GF-D8 (cell line): Measurements from ENCODE around the gene CACFD1.

Experiments used
- DNase-seq: peaks from one replicate; lab custom pipeline; 2025; lab: John Stamatoyannopoulos, UW

CACFD1 gene

DNA sequence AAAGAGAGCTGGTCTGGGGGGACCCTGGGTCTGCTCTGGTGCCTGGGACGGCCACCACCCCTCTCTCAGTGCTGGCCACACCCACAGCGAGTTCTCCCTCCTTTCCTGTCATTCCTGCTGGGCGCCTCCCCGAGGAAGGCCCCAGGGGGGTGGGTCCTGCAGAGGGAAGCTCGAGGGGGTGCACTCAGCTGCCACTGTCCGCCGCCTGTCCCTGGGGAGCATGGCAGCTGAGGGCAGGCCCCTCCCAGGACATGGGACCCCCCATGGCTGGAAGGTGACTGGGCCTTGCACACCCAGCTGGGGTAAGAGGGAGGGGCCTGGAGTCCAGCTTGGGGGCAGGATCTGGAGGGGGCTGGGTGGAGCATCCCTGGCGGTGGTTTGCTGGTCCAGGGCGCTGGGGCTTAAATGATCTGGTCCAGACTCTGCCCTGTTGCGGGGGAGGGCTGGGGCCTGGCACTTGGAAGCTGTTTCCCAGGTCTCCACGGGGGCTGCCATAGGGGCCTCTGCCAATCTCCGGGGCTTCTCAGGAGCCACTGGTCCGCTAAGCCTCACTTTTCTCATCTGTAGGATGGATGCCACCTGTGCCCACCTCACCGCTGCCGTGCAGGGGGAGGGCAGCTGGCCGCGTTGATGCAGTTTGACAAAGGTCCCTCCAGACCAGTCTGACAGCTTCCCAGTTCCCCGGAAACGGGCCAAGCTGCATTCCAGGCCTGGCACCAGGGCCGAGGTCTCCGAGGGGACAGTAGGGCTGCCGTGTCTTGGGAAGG, 25.1 kb downstream of the CACFD1 start:
- DNase-seq: no peak

DNA sequence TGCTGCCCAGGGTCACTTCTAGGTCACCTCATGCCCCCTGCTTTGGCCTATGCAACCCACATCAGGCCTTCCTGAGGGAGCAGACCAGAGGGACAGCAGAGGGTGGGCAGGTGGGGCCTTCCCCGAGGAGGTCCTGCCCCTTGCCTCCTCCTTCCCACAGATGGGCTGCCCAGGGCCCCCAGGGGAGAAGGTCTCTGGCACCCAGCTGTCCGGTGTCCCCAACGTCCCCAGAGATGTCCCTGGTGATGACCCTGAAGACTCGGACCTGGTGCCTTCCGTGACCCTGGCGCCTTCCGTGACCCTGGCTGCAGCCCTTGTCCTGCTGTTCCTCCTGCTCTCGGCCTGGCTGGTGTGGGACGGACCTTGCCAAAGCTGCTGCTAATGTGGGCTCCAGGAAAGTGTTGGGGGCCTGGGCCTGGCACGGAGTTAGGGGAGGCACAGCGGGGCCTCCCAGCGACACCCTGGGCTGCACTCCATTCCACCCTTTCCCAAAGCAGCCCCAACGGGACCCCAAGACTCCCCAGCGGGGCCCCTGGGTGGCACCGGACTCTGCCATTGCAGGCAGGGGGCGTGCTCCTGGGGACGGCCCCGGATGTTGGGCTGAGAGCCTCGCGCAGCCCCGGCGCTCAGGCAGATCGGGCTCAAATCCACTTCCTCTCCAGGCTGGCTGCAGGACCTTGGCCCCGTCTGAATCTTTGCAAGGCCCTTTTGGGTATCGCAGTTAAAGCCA, 25.9 kb downstream of the CACFD1 start:
- no peak for DNase-seq

GRCh38 chr9:133487331-133487725, 27.6 kb downstream of the CACFD1 start:
- no peak for DNase-seq

GRCh38 chr9:133488686-133489252, 29.0 kb downstream of the CACFD1 start:
- no peak for DNase-seq

- no peak for DNase-seq
Measured at GRCh38 chr9:133489253-133490190, 29.7 kb downstream of the CACFD1 start.

DNA sequence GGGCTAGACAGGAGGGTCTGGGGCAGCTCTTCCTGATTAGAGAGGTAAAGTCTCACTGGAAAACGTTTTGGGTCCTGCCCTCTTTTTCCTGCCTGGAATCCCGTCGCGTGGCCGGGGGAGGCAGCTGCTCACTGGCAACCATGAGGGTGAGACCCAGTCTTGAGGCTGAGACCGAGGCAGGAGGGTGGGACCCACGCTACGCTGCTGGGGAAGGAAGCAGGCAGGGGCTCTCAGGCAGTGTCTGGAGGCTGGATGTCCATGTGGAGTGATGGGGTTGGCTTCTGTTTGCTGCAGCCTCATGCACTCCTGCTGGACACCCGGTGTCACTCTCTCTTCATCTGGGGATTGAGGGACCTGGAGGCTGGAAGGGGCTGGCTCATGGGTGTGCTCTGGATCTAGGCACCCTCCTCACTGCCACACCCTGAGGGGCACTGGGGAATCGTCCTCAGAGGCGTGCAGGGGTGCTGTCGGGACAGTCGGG, 30.5 kb downstream of the CACFD1 start:
- no peak for DNase-seq

DNA sequence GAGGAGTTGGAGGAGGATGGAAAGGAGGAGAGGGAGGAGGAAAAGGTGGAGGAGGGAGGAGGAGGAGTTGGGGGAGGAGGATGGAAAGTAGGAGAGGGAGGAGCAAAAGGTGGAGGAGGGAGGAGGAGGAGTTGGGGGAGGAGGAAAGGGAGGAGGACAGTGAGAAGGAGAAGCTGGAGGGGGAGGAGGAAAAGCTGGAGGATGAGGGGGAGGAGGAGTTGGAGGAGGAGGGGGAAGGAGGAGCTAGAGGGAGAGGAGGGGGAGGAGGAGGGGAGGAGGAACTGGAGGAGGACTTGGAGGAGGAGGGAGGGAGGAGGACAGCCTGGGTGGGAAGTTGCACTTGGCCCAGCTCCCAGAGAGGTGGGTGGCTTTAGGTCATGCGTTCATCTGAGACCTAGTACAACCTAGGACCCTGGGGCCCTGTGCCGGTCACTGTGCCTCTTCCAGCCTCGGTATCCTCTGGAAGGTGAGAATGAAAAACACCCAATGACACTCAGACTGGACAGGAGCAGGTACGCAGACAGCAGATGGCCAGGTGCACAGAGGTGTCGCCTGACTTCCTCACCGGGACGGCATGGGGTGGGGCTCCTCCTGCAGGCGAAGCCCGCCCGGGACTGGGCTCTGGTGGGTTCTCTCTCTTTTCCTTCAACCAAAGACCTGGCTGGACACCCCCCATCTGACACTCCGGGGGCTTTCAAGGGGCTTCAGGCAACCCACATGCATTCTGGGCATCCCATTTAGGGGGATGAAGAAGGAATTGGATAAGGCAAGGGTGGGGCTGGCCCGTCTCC, 31.3 kb downstream of the CACFD1 start:
- DNase-seq: no peak

- DNase-seq: no peak
Measured at GRCh38 chr9:133491656-133491925, 31.8 kb downstream of the CACFD1 start.

DNA sequence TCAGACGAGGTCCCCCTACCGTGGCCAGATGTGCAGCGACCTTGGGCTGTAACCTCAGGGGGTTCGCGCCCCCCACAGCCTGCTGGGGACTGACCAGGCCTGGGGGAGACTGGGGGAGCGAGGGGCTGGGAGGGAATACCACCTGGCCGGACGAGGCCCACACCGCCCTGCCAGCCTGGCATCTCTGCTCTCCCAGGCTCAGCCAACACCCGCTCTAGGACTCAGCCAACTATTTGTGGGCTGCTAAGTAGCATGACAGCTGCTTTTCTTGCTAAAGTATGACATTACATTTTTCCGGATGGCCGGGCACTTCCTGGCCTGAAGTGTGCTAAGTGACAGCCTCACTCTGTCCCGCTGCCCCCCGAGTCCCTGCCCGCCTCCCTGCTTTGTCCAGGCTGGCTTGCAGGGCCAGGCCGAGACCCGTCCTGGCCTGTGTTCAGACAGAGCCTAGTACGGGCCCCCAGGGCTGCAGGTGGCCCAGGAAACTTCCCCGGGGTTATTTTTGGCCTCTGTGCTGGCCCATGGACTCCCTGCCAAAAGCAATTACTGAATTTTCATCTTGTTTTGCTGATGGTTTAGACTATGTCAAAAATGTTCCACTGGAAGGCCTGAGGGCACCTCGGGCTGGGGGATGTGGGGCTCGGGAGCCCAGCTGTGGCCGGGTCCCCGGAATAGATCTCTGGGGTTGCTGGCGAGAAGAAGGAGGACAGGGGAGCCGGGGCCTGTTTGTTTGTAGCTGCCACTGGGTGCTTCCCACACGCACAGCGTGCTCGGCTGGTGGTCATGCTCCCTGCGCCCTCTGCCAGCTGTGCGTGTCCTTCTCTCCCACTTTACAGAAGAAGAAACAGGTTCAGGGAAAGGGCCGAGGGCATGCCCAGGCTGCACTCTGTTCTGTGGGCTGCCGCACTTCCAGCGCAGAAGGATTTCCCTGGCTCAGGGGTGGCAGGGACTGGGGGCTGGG, 32.6 kb downstream of the CACFD1 start:
- no peak for DNase-seq

- DNase-seq: no peak
Measured at GRCh38 chr9:133493428-133493827, 33.6 kb downstream of the CACFD1 start.

DNA sequence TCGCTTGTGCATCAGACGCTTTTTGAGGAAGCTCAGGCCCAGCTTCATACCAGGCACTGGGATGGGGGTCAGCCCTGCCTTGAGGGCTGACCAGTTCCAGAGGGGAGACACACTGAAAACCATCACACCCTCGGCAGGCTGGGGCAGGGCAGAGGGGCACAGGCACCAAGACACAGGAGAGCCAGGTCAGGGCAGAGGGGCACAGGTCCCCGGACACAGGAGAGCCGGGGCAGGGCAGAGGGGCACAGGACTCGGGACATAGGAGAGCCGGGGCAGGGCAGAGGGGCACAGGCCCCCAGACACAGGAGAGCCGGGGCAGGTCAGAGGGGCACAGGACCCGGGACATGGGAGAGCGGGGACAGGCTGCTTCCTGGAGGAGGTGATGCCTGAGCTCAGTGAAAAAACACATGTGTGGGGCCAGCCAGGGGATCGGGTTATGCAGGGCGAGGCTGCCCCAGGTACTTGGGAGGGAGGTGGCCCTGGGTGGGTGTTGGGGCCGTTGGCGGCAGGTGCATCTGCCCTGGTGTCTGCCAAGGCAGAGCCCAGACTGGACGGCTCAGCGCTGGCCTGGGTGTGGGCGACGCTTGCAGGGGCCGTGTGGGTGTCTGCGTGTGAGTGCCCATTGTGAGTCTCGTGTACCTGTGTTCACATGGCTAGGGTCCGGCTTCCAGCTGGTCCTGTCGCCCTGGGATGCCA, 34.2 kb downstream of the CACFD1 start:
- DNase-seq: no peak

- no peak for DNase-seq
Measured at GRCh38 chr9:133494636-133495326, 35.0 kb downstream of the CACFD1 start.

- no peak for DNase-seq
Measured at GRCh38 chr9:133495327-133496293, 35.8 kb downstream of the CACFD1 start.

DNA sequence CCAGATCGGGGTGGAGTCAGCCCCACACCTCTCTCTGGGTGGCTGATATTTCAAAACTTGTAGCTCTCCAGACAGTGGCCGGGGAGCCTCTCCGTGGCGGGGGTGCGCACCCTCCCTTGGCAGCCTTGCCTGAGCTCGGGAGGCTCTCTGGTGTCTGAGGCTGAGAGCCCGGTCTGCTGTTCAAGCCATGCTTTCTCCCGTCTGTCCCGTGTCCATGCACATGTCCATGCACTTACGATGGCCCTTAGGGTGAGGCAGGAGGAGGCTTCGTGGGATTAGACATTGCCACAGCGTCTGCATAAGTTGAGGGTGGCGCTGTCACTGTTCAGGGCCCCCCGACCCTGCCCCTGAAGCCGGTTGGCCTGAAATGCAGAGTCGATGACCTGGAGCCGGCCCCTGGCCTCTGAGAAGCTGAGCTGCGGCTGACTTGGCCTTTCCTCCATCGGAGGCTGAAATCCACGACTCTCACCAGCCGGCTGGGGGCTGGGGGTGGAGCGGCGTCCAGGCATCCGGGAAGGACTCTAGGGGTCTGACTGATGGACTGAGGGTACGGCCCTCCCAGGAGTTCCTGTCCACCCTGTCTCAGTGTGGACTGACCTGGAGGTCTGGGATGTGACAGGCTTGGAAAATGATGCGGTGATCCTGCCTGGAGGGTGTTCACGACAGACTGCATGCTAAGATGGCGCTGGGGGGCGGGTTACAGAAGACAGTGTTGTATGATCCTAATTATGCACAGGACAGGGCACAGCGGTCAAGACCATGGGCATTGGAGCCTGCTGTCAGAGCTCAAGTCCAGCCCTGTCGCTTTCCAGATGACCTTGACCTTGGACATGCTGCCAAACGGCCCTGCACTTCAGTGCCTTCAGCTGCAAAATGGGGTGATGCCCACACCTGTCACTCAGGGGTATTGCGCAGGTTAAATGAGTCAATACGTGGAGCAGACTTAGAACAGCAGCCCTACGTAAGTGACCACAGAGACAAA, 37.4 kb downstream of the CACFD1 start:
- DNase-seq: no peak

GRCh38 chr9:133499132-133499891, 39.5 kb downstream of the CACFD1 start:
- DNase-seq: no peak

DNA sequence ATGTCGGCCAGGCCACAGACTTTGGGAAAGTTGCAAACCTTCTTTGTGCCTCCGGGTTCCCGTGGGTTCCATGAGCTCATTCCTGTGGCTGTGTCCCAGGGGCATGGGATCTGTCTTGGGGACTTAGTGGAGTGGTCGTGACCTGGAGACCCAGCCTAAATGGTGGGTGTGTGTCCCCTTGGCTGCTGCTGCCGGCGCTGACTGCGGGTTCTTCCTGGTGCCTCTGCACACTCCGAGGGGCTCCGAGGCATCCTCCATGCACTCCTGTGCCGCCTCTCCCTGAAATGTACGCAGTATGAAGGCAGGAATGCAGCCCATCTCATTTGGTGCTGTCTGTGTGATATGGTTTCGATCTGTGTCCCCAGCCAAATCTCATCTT, 40.1 kb downstream of the CACFD1 start:
- DNase-seq: no peak
